Nephron (organoid): ENCODE data around the gene PPM1G.
A peak's percentile ranks its signal among the peaks of the same experiment; 100 is the strongest.

Experiments used
- H3K27ac Mint-ChIP-seq, 3 experiments: 2 replicates each; pipeline ENCODE4 v1.8.0; 2020; ENCODE audit warnings: mixed read lengths in 3 of 3, mild to moderate bottlenecking in 2 of 3, moderate library complexity in 1 of 3
- H3K27me3 Mint-ChIP-seq: 2 replicates; pipeline ENCODE4 v1.8.0; 2021; ENCODE audit warnings: low read depth, mild to moderate bottlenecking, moderate library complexity, mixed read lengths
- H3K36me3 Mint-ChIP-seq: 2 replicates; pipeline ENCODE4 v1.8.0; 2020; ENCODE audit warnings: low read depth, mixed read lengths
- H3K4me1 Mint-ChIP-seq: 2 replicates; pipeline ENCODE4 v1.8.0; 2020; ENCODE audit warnings: mixed read lengths
- H3K4me3 Mint-ChIP-seq, 3 experiments: 2 replicates each; pipeline ENCODE4 v1.8.0; 2020; ENCODE audit warnings: mild to moderate bottlenecking in 3 of 3, mixed read lengths in 3 of 3, moderate library complexity in 2 of 3
- H3K9me3 Mint-ChIP-seq: 2 replicates; pipeline ENCODE4 v1.8.0; 2020; ENCODE audit warnings: mixed read lengths
- TF ChIP-seq, protein P1 (sequence below), 3 experiments: fragments of 200-600 bp; sonication (generic); IDR thresholded peaks; one replicate each; pipeline ENCODE4 v1.5.0; 2021; ENCODE audit warnings: antibody characterized with exemption in 3 of 3; ENCODE audit not compliant: unreplicated experiment in 3 of 3

Gene PPM1G

DNA sequence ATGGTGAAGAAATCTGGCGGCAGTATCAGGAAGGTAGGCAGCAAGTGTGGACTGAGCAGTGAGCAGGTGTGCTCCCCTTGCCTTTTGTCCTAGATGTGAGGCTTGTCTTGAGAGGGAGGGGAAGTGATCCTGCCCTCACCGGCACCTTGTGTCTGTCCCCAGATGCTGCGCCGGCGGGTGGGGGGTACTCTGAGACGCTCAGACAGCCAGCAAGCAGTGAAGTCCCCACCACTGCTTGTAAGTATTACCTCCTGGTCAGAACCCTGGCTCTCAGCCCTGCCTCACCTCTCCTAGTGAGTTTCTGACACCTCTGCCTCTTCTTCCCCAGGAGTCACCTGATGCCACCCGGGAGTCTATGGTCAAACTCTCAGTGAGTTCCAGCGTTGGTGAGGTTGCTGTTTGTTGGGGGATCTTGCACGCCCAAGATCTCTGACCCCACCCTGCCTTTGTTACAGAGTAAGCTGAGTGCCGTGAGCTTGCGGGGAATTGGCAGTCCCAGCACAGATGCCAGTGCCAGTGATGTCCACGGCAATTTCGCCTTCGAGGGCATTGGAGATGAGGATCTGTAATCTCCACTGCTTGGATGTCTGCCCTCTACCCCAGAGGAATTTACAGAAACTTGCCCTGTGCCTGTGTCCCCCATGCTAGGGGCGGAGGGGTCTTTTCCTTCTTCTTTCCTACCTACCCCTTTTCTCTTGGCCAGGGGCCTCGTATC is 33.1 kb downstream of the PPM1G start:
- peak overlapping the region; percentile 26 to 68 (median 34) for H3K4me3 Mint-ChIP-seq
- H3K4me1 Mint-ChIP-seq, result peaks cover 38% of the 10 kb centered on the region
- peak overlapping the region in 1 of 3 experiments; percentile 30 for H3K27ac Mint-ChIP-seq
- TF ChIP-seq, protein P1, sequence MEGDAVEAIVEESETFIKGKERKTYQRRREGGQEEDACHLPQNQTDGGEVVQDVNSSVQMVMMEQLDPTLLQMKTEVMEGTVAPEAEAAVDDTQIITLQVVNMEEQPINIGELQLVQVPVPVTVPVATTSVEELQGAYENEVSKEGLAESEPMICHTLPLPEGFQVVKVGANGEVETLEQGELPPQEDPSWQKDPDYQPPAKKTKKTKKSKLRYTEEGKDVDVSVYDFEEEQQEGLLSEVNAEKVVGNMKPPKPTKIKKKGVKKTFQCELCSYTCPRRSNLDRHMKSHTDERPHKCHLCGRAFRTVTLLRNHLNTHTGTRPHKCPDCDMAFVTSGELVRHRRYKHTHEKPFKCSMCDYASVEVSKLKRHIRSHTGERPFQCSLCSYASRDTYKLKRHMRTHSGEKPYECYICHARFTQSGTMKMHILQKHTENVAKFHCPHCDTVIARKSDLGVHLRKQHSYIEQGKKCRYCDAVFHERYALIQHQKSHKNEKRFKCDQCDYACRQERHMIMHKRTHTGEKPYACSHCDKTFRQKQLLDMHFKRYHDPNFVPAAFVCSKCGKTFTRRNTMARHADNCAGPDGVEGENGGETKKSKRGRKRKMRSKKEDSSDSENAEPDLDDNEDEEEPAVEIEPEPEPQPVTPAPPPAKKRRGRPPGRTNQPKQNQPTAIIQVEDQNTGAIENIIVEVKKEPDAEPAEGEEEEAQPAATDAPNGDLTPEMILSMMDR (IDR thresholded peaks at IDR 0.05; ENCODE audit: unreplicated experiment in 3 of 3), result no peak
- no peaks in the 10 kb centered on the region for H3K27me3 Mint-ChIP-seq
- peaks cover 58% of the 10 kb centered on the region for H3K36me3 Mint-ChIP-seq
- H3K9me3 Mint-ChIP-seq, result no peaks in the 10 kb centered on the region

DNA sequence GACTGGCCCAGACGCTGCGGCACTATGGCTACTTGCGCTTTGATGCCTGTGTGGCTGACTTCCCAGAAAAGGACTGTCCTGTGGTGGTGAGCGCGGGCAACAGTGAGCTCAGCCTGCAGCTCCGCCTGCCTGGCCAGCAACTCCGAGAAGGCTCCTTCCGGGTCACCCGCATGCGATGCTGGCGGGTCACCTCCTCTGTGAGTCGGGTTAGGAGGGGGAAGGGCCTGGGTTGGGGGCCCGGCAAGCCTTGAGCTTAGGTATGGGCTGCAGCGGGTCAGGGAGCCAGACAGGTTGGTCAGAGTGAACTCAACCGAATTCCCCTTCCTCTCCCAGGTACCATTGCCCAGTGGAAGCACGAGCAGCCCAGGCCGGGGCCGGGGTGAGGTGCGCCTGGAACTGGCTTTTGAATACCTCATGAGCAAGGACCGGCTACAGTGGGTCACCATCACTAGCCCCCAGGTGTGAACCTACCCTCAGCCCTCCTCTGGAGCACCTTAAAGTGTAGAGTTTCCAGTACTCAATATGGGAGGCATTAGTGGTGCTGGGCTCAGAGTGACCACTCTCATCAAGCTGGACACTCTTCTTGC is 33.8 kb downstream of the PPM1G start:
- Mint-ChIP-seq H3K4me1 (peaks cover 35% of the 10 kb centered on the region), H3K36me3 (peaks cover 52% of the 10 kb centered on the region), H3K27me3 (no peaks in the 10 kb centered on the region), H3K9me3 (no peaks in the 10 kb centered on the region), H3K27ac (no peak overlapping the region), H3K4me3 (peak overlapping the region in 1 of 3 experiments; percentile 25)
- TF ChIP-seq, protein P1 (IDR thresholded peaks at IDR 0.05; ENCODE audit: unreplicated experiment in 3 of 3), result no peak

DNA sequence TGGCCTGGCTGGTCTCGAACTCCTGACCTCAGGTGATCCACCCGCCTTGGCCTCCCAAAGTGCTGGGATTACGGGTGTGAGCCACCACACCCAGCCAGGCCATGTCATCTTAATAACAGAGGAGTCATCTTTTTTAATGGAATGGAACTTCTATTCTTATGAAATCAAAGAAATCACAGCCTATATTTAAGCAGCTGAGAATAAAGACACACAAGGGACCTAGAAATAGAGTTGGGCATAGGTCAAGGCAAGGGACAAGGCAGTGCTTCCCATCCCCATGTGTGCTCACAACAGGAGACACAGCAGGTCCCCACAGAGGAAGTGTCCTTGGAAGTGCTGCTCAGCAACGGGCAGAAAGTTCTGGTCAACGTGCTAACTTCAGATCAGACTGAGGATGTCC is 35.8 kb downstream of the PPM1G start:
- no peaks in the 10 kb centered on the region for H3K27me3 Mint-ChIP-seq
- H3K9me3 Mint-ChIP-seq, result no peaks in the 10 kb centered on the region
- TF ChIP-seq, protein P1 (IDR thresholded peaks at IDR 0.05; ENCODE audit: unreplicated experiment in 3 of 3), result no peak
- H3K27ac Mint-ChIP-seq, result no peak overlapping the region
- H3K4me1 Mint-ChIP-seq, result peaks cover 27% of the 10 kb centered on the region
- peaks cover 60% of the 10 kb centered on the region for H3K36me3 Mint-ChIP-seq
- H3K4me3 Mint-ChIP-seq, result peak overlapping the region; percentile 48 to 52 (median 51)

DNA sequence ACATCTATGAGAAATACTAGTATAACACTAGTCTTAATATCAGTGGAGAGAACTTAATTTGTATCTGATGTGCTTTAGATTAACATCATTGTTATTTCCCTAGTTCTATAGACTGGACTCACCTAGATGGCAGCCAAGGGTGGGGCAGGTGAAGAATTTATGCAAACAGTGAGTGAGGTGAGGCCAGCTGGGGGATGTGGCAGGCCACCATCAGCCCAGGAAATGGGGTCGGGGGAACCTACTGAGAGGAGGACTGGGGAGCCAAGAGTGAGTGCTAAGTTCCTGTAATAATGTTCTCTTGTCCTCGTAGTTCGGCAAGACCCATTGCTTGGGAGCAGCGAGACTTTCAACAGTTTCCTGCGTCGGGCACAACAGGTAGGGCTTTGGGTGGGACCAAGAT is 36.5 kb downstream of the PPM1G start:
- Mint-ChIP-seq H3K4me3 (peak overlapping the region; percentile 74 to 94 (median 86)), H3K9me3 (no peaks in the 10 kb centered on the region)

DNA sequence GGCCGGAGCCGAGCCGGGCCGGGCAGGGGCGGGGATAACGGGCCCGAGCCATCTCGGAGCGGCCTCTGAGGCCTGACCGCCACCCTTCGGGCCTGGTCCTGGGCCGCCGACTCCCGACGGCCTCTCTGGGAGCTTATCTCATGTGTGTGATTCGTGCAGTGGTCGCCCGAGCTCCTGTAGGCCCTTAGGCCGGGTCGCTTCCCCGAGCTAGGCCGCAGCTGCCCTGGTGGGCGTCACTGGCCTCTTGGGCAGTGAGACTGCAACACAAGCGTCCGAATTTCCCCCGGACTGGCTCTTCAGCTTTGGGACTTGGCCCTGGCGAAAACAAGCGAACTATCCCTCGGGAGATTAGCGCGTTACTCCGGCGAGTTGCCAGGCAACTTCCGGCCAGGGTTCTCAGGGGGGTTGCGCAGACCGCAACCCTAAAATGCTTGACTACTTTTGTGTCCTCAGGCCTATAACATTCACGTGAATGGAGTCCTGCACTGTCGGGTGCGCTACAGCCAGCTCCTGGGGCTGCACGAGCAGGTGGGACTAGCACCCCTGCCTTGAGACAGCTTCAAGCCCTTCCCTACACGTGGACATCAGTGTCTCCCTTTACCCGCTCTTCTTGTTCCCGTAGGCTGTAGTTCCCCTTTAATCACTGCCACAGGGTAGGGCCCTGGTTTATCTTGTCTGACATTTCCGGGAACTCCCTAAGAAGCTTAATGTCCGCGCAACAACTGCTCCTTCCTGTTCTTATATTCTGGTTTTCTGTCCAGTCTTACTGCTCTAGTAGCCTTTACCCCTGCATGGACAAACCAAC is 38.4 kb downstream of the PPM1G start:
- Mint-ChIP-seq H3K27ac (peak overlapping the region; percentile 84 to 97 (median 95)), H3K4me3 (peak overlapping the region; percentile 86 to 99 (median 94)), H3K9me3 (no peaks in the 10 kb centered on the region), H3K36me3 (peaks cover 66% of the 10 kb centered on the region), H3K4me1 (peaks cover 23% of the 10 kb centered on the region), H3K27me3 (no peaks in the 10 kb centered on the region)
- TF ChIP-seq, protein P1 (IDR thresholded peaks at IDR 0.05; ENCODE audit: unreplicated experiment in 3 of 3), result no peak

More for the DNA sequence above, 36.5 kb downstream of the PPM1G start:
- H3K4me1 Mint-ChIP-seq, result peaks cover 27% of the 10 kb centered on the region
- TF ChIP-seq, protein P1 (IDR thresholded peaks at IDR 0.05; ENCODE audit: unreplicated experiment in 3 of 3), result no peak
- peak overlapping the region in 2 of 3 experiments; percentile 13 to 23 for H3K27ac Mint-ChIP-seq
- no peaks in the 10 kb centered on the region for H3K27me3 Mint-ChIP-seq
- H3K36me3 Mint-ChIP-seq, result peaks cover 66% of the 10 kb centered on the region
